Measurements from ENCODE around the gene LRRIQ4. TPM values are rescaled to one million over a fixed set of nuclear protein-coding genes. Genes with fewer than 3 reads are reported as not detected.

Gene LRRIQ4
- total RNA-seq, 1 donor from 2014 or later, result 0.04 TPM

GRCh38 chr3:169780742-169781141, 31.9 kb upstream of the LRRIQ4 start:
- H3K36me3 ChIP-seq (ENCODE audit: control insufficient read depth, insufficient read depth, low read length), result peaks cover 1% of the 10 kb centered on the region
- DNase-seq (ENCODE audit: low read depth), result no peak

GRCh38 chr3:169781209-169781855, 31.3 kb upstream of the LRRIQ4 start:
- Histone ChIP-seq H3K4me3 (ENCODE audit: low read depth, low read length) (no peak overlapping the region), H3K36me3 (ENCODE audit: control insufficient read depth, insufficient read depth, low read length) (peaks cover 1% of the 10 kb centered on the region), H3K27me3 (ENCODE audit: control insufficient read depth, insufficient read depth, low read length) (no peaks in the 10 kb centered on the region)
- no peak for DNase-seq (ENCODE audit: low read depth)
- TF ChIP-seq CTCF (IDR thresholded peaks at IDR 0.05; ENCODE audit: insufficient read depth, low read length, poor library complexity, severe bottlenecking), result no peak

More at GRCh38 chr3:169780742-169781141, 31.9 kb upstream of the LRRIQ4 start:
- TF ChIP-seq CTCF (IDR thresholded peaks at IDR 0.05; ENCODE audit: insufficient read depth, low read length, poor library complexity, severe bottlenecking), result no peak
- Histone ChIP-seq H3K4me3 (ENCODE audit: low read depth, low read length) (no peak overlapping the region), H3K27me3 (ENCODE audit: control insufficient read depth, insufficient read depth, low read length) (no peaks in the 10 kb centered on the region)

DNA sequence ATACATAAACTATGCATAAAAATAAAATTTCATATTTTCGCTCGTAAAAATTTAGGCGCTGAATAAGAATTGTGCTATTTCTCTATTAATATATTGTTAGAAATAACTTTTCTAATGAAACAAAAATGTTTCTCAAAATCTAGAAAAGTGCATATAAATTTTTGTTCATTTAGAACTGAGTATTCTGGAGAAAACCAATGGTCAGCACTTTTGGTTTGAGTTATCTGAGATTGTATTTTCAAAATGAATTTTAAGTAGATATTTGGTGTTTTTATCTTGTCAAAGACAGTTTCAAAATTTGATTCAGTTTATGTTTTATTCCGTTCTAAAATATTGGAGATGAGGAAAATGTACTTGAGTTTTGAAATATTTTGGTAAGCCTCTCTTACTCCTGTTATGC, 25.6 kb upstream of the LRRIQ4 start:
- no peak for TF ChIP-seq CTCF (IDR thresholded peaks at IDR 0.05; ENCODE audit: insufficient read depth, low read length, poor library complexity, severe bottlenecking)
- Histone ChIP-seq H3K4me3 (ENCODE audit: low read depth, low read length) (no peak overlapping the region), H3K27me3 (ENCODE audit: control insufficient read depth, insufficient read depth, low read length) (no peaks in the 10 kb centered on the region), H3K36me3 (ENCODE audit: control insufficient read depth, insufficient read depth, low read length) (no peaks in the 10 kb centered on the region)
- DNase-seq (ENCODE audit: low read depth), result no peak

DNA sequence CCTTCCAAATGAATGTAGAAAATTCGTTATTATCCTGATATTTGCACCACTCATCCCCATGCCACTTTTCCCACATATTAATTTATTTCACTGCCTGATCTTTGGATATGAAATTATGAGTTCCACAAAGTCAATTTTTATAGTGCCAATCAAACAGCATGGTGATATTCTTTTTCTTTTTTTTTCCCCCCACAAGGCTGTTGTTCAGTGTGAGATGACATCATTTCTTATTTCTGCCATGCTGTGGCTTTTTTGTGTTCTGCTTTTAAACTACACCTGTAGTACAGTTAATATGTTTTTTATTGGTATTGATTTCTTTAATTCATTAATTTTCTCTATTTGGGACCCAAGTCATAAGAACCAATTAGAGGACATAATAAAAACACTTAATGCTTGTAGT, 24.9 kb upstream of the LRRIQ4 start:
- Histone ChIP-seq H3K36me3 (ENCODE audit: control insufficient read depth, insufficient read depth, low read length) (peaks cover 2% of the 10 kb centered on the region), H3K4me3 (ENCODE audit: low read depth, low read length) (no peak overlapping the region), H3K27me3 (ENCODE audit: control insufficient read depth, insufficient read depth, low read length) (no peaks in the 10 kb centered on the region)
- no peak for TF ChIP-seq CTCF (IDR thresholded peaks at IDR 0.05; ENCODE audit: insufficient read depth, low read length, poor library complexity, severe bottlenecking)
- no peak for DNase-seq (ENCODE audit: low read depth)

DNA sequence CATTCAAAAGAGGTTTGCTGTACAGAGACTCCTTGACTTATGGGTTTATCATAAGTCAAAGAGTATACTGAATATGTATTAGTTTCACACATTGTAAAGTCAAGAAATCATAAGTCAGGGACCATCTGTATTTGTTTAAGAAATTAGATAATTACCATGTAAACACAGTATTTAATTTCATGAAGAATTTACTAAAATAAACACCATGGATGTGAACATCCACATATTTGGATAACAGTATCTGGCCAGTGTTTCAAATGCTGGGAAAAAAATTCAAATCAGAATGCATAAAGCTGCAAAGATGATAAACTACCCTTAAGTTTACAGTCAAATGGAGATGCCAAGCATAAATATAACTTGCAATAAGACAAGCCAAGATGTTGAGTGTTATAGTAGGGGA, 22.5 kb upstream of the LRRIQ4 start:
- TF ChIP-seq CTCF (IDR thresholded peaks at IDR 0.05; ENCODE audit: insufficient read depth, low read length, poor library complexity, severe bottlenecking), result no peak
- DNase-seq (ENCODE audit: low read depth), result no peak
- H3K36me3 ChIP-seq (ENCODE audit: control insufficient read depth, insufficient read depth, low read length), result peaks cover 2% of the 10 kb centered on the region
- H3K4me3 ChIP-seq (ENCODE audit: low read depth, low read length), result no peak overlapping the region
- no peaks in the 10 kb centered on the region for H3K27me3 ChIP-seq (ENCODE audit: control insufficient read depth, insufficient read depth, low read length)
